NCI-H82 (cell line): ENCODE results near the gene DCAF4L1.
A peak's percentile ranks its signal among the peaks of the same experiment; 100 is the strongest.

Source experiments
- DNase-seq: peaks from one replicate; lab custom pipeline; 2025; lab: John Stamatoyannopoulos, UW

Gene DCAF4L1

GRCh38 chr4:41990365-41991111, 9.0 kb downstream of the DCAF4L1 start, which contains the start of gene SLC30A9:
TSS of gene SLC30A9 (plus strand) at chr4:41990530. CDS start at chr4:41990652, 122 bp downstream.
- DNase-seq = peak; percentile 96

- DNase-seq = peak; percentile 41
Observed at GRCh38 chr4:41991916-41992767, 10.6 kb downstream of the DCAF4L1 start.

GRCh38 chr4:41992967-41993857, 11.7 kb downstream of the DCAF4L1 start:
- no peak for DNase-seq

- no peak for DNase-seq
Observed at GRCh38 chr4:41994461-41994985, 13.0 kb downstream of the DCAF4L1 start.

- DNase-seq = no peak
Observed at GRCh38 chr4:41998019-41998418, 16.5 kb downstream of the DCAF4L1 start.

GRCh38 chr4:41999321-41999720, 17.8 kb downstream of the DCAF4L1 start:
- DNase-seq = no peak

- no peak for DNase-seq
Observed at GRCh38 chr4:42008011-42008786, 26.6 kb downstream of the DCAF4L1 start.

- DNase-seq = peak; percentile 67
Observed at GRCh38 chr4:42015438-42015837, 33.9 kb downstream of the DCAF4L1 start.

GRCh38 chr4:42018451-42018850, 36.9 kb downstream of the DCAF4L1 start:
- peak; percentile 93 for DNase-seq
